CD4-positive, alpha-beta T cell treated with Interleukin-21 for 1 hour (primary cell): ENCODE results near the gene MDH1.

Experiments used
- DNase-seq: peaks from one replicate; pipeline ENCODE4 v3.0.0-alpha.2; 2020

Gene MDH1

GRCh38 chr2:63639344-63639743, 50.6 kb downstream of the MDH1 start:
- DNase-seq: no peak

- no peak for DNase-seq
These were observed 54.2 kb downstream of the MDH1 start for GRCh38 chr2:63642946-63643345.

DNA sequence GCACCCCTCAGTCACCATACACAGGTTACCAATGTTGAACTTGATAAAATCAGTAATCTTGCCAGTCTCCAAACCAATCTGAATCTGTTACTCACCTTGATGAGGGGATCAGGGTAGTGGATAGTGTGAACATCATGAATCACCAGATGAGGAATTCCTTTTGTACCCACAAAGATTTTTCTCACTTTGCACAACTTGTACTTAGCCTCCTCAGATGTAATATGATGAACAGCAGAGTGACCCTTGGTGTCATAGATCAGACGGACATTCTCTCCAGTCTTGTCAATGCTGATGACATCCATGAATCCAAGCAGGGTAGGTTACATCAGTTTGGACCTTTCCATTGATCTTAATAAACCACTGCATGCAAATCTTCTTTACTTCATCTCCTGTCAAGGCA, 54.7 kb downstream of the MDH1 start:
- DNase-seq: no peak

DNA sequence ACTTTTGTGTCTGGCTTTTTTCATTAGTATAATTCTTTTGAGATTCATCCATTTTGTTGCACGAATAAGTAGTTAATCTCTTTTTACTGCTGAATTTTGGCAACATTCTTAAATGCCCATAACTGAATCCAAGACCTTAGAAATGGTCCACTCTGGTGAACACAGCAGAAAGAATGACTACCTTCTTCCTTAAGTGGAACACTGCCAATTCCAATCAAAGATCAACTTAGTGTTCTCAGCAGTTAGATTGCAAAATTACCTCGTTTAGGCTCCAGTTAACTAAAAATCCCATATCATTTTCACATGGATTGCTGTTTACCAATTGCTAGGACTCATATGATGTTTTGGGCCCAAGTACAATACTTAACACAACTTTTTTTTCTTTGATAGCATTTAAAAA, 59.9 kb downstream of the MDH1 start:
- DNase-seq: no peak

DNA sequence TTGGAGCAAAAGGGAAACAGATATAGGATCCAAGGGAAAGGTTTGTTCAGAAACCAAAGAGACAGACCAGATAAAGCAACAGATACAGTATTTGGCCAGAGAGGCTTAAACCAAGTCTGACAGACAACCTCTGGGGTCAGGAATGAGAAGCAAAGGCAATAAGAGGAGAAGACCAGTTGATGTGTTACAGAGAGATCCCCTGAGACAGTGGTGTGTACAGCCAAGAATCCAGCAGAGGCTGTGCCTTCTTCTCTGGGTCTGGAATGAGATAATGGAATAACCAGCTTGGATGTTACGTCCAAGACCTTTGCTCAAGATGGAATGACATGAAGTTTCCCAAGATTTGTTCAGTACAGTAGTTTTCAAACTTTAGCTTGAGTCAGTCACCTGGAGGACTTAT, 61.1 kb downstream of the MDH1 start:
- DNase-seq: no peak

DNA sequence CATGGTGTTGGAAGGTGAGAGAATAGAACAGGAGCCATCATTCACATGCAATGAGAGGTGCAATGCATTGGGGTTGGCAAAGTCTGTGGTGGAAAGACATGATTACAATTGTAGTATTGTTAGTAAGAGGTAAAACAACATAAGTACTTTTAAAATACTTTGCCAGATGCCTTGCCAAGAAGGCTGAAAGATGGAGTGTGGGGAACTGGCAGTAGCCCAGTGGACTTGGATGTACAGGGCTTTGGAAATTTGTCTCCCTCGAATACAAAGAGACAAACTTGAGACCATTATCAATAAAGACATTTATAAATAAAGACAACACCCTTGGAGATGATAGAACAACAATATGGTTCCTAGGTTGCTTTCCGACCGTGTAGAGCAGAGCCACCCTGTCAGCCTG, 62.0 kb downstream of the MDH1 start:
- DNase-seq: no peak

GRCh38 chr2:63651356-63651755, 62.6 kb downstream of the MDH1 start:
- DNase-seq: no peak

DNA sequence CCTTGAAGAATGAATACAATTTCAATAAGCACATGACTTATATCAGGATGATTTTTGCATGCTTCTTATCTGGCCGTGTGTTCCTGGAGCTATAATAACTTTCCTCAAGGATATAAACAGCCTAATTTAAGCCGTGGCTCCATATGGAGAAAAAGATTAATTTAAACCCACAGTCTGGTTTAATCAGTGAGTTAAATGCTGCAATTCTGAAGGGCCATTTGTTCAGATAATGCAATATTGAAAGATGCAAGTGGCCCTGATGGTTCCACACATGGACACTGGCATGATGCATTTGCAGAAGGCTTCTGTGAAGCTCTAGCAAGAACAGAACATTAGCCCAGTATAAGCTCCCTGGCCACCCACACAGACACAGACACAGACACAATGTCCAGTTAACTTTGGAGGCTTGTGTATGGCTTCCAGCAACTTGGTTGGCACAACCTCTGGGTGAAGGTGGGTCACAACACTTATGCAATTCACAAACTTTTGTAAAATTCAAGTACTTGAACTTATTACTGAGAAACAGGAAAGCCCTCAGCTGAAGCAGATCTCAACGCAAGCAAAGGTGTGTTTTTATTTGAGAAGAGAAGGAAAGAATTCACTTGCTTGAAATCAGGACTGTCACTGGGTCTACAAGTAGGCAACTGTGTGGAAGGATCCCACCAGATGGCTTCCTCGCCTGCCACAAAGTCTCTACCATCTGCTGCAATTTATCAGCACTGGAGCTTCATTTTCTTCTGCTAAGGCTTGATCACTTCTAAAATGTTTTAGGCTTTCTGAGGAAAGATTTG, 63.3 kb downstream of the MDH1 start:
- DNase-seq: no peak

DNA sequence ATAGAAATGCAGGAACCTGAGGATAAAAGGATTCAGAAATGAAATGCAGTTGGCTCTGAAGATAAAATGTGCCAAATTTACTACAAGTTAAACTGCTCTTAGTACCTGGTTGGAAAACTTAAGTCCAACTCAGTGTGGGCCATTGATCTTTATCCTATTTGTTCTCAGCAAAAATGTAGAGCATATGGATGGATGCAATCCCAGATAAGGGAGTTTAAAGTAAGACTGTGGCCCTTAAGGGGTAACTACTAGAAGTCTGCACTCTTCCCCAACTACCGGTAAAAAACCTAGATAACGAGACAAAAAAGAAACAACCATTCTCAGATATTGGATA, 63.9 kb downstream of the MDH1 start:
- DNase-seq: no peak

- DNase-seq: no peak
These were observed 66.2 kb downstream of the MDH1 start for GRCh38 chr2:63654959-63655358.
